Activated B cell treated with CpG ODN at 0.5 μM for 24 hours (primary cell): ENCODE results near the gene FER1L5. TPM values are rescaled to one million over a fixed set of nuclear protein-coding genes. Genes with fewer than 3 reads are reported as not detected.

Experiments
- ATAC-seq: fragments of 200-7000 bp; cut with Tn5 transposase; one replicate; pipeline ENCODE4 v1.10.0; 2021; ENCODE audit warnings: low read depth, mild to moderate bottlenecking, moderate library complexity
- CTCF ChIA-PET: fragments of 350-600 bp; sonication (Branson Sonifier 250); formaldehyde crosslinking; loops from one replicate; lab custom pipeline; 2021; ENCODE audit warnings: antibody characterized with exemption; lab: Charles Lee
- POLR2A ChIA-PET: fragments of 350-600 bp; sonication (Branson Sonifier 250); formaldehyde crosslinking; loops from one replicate; lab custom pipeline; 2021; ENCODE audit warnings: antibody characterized with exemption; lab: Charles Lee
- DNase-seq: peaks from one replicate; pipeline ENCODE4 v3.0.0; 2022
- H3K27ac Mint-ChIP-seq: one replicate; pipeline ENCODE4 v1.8.0; 2020; ENCODE audit warnings: mixed read lengths
- H3K27me3 Mint-ChIP-seq: one replicate; pipeline ENCODE4 v1.8.0; 2021; ENCODE audit warnings: mixed read lengths
- H3K36me3 Mint-ChIP-seq: one replicate; pipeline ENCODE4 v1.8.0; 2021; ENCODE audit warnings: low read depth, mixed read lengths
- H3K4me1 Mint-ChIP-seq: one replicate; pipeline ENCODE4 v1.8.0; 2021; ENCODE audit warnings: mixed read lengths
- H3K4me3 Mint-ChIP-seq: one replicate; pipeline ENCODE4 v1.8.0; 2020; ENCODE audit warnings: mild to moderate bottlenecking, mixed read lengths
- H3K9me3 Mint-ChIP-seq: one replicate; pipeline ENCODE4 v1.8.0; 2020; ENCODE audit warnings: mixed read lengths
- CTCF ChIP-seq: fragments of 200-600 bp; IDR thresholded peaks from one replicate; pipeline ENCODE4 v1.8.0; 2022; ENCODE audit warnings: antibody characterized with exemption, mild to moderate bottlenecking
- intact Hi-C: fragments of 100-400 bp; cut with micrococcal nuclease; formaldehyde crosslinking; loops from one replicate; pipeline ENCODE4 v1.15.1; 2024
- total RNA-seq: library from RNA; stranded (reverse); gene quantifications from 2 replicates; pipeline ENCODE4 v1.2.3, GENCODE V29; 2022

The FER1L5 gene
- total RNA-seq, 1 donor from 2014 or later, result not detected

GRCh38 chr2:96687711-96688640, 45.4 kb downstream of the FER1L5 start:
- Mint-ChIP-seq H3K36me3 (no peaks in the 10 kb centered on the region), H3K4me1 (no peaks in the 10 kb centered on the region), H3K27ac (no peak overlapping the region), H3K27me3 (peaks cover 9% of the 10 kb centered on the region), H3K9me3 (no peaks in the 10 kb centered on the region), H3K4me3 (no peak overlapping the region)
- no peak for DNase-seq
- intact Hi-C loops, result no loop called here
- ChIA-PET POLR2A (no interaction called here), CTCF (no interaction called here)
- TF ChIP-seq CTCF, result no peak
- ATAC-seq, result no peak

- ATAC-seq (no peak), DNase-seq (no peak)
- POLR2A ChIA-PET, result no interaction called here
- Mint-ChIP-seq H3K4me3 (no peak overlapping the region), H3K27ac (no peak overlapping the region), H3K36me3 (no peaks in the 10 kb centered on the region), H3K4me1 (no peaks in the 10 kb centered on the region), H3K27me3 (peaks cover 6% of the 10 kb centered on the region), H3K9me3 (no peaks in the 10 kb centered on the region)
- no peak for TF ChIP-seq CTCF
- intact Hi-C loops, result no loop called here
- CTCF ChIA-PET, result no interaction called here
Observed at GRCh38 chr2:96688649-96689430, 46.3 kb downstream of the FER1L5 start.

DNA sequence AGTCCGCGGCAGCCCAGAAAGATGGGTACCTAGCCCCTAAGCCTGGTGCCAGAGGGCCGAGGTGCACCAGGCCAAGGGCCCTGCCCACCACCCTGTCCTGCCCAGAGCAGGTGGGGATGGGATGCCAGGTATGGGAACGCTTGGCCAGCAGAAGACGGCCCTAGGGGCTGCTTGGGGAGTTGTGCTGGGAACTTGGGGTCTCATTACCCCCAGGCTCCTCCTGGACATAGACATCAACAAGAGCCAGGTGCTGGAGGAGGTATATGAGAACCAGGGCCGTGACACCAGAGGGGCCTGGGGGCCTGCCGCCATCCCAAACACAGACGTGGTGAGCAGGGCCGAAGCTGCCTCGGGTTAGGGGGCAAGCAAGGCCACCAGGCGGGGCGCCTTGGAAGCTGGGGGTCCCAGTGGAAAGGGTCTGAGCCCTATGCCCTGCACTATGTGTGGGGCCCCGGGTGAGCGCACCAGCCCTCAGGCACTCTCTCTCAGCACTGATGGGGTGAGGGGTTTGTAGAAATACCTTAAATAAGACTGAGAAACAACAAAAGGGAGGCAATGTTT, 46.9 kb downstream of the FER1L5 start:
- peaks cover 3% of the 10 kb centered on the region for H3K27me3 Mint-ChIP-seq
- TF ChIP-seq CTCF, result no peak
- H3K27ac Mint-ChIP-seq, result no peak overlapping the region

DNA sequence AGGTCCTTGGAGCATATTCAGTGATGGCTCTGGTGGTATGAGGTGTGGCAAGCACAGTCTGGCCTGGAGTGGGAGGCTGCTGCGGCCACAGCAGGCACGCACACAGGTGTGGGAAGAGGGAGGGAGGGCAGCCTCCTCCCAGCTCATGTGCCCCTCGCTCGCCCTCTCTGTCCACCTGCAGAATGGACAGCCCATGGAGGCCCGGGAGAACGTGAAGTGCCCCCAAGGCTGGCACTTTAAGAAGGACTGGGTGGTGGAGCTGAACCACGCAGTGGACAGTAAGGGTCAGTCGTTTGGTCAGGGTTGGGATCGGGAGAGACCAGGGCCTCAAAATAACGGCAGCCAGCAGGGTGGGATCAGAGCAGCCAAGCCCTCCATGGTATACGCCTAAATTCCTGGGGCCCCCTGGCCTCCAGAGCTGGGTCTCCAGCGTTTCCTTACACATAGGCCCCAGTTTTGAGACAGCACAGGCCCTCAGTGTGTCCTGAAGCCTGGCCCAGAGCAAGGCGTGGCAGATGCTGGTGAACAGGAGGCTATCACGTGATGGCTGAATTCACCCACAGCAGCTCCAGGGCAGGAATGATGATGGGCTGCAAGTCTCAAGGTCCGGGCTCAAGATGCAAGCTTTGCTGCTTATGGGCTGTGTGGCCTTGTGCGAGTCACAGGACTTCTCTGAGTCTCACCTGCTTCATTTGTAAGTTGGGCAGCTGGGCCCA, 47.9 kb downstream of the FER1L5 start:
- DNase-seq, result no peak
- POLR2A ChIA-PET, result interaction anchor here (0.6 kb wide), 1 partner anchor 14 kb away, joined by 6 read pairs; no protein-coding TSS in a partner anchor
- no peaks in the 10 kb centered on the region for H3K4me1 Mint-ChIP-seq
- no peaks in the 10 kb centered on the region for H3K9me3 Mint-ChIP-seq
- TF ChIP-seq CTCF, result no peak
- CTCF ChIA-PET, result no interaction called here
- intact Hi-C loops, result no loop called here
- H3K36me3 Mint-ChIP-seq, result no peaks in the 10 kb centered on the region
- ATAC-seq, result no peak
- no peak overlapping the region for H3K4me3 Mint-ChIP-seq
- H3K27me3 Mint-ChIP-seq, result no peaks in the 10 kb centered on the region
- no peak overlapping the region for H3K27ac Mint-ChIP-seq

More for the DNA sequence above, 46.9 kb downstream of the FER1L5 start:
- H3K4me3 Mint-ChIP-seq, result no peak overlapping the region
- ChIA-PET POLR2A (no interaction called here), CTCF (no interaction called here)
- no peaks in the 10 kb centered on the region for H3K9me3 Mint-ChIP-seq
- intact Hi-C loops, result no loop called here
- ATAC-seq (no peak), DNase-seq (no peak)
- H3K36me3 Mint-ChIP-seq, result no peaks in the 10 kb centered on the region
- no peaks in the 10 kb centered on the region for H3K4me1 Mint-ChIP-seq
